Gastroesophageal sphincter (tissue), 3 donors: ENCODE results near the gene CLCN4.

ENCODE experiments used
- CTCF ChIP-seq, 4 experiments: fragments of 200-600 bp in 2 of 4; fragments of 450-650 bp in 2 of 4; sonication (generic) in 1 of 4; IDR thresholded peaks; one replicate each; pipeline ENCODE4 v1.5.1; 2017 to 2019; ENCODE audit warnings: antibody characterized with exemption in 4 of 4, mild to moderate bottlenecking in 2 of 4, moderate library complexity in 2 of 4
- POLR2A ChIP-seq, 2 donors: fragments of 450-650 bp; IDR thresholded peaks; one replicate each; pipeline ENCODE4 v1.6.1; 2017; ENCODE audit warnings: antibody characterized with exemption in 2 of 2, mild to moderate bottlenecking in 2 of 2, moderate library complexity in 1 of 2

GRCh38 chrX:10190367-10190766 lies 33.6 kb downstream of the CLCN4 start:
- TF ChIP-seq CTCF (IDR thresholded peaks at IDR 0.05) (peak; percentile 27 to 68 (median 61)), POLR2A (IDR thresholded peaks at IDR 0.05) (no peak)
